HCT116 (cell line): ENCODE results near the gene UPB1. TPM values are rescaled to one million over a fixed set of nuclear protein-coding genes. Genes with fewer than 3 reads are reported as not detected.

ENCODE experiments used
- ATAC-seq: fragments of 200-7000 bp; cut with Tn5 transposase; 2 replicates; pipeline ENCODE4 v1.9.1; 2020; ENCODE audit warnings: mild to moderate bottlenecking, moderate library complexity
- BruUV-seq: library from RNA; stranded (reverse); fragments of 400-500 nt; replicated peaks from 2 replicates; lab custom pipeline; 2021; lab: Mats Ljungman, UMichigan
- CTCF ChIA-PET: fragments of 300-600 bp; sonication (Branson Sonifier 250); formaldehyde crosslinking; loops from one replicate; lab custom pipeline; 2021; ENCODE audit warnings: antibody characterized with exemption; lab: Charles Lee
- POLR2A ChIA-PET: fragments of 300-600, 350-600 bp; sonication (Branson Sonifier 250); formaldehyde crosslinking; loops from one replicate; lab custom pipeline; 2021; ENCODE audit warnings: antibody characterized with exemption; lab: Charles Lee
- RAD21 ChIA-PET, 2 experiments: fragments of 300-600 bp; sonication (Branson Sonifier 250); formaldehyde crosslinking; loops; one replicate each; lab custom pipeline; 2023; ENCODE audit warnings: low total read pairs in 2 of 2; ENCODE audit not compliant: uncharacterized antibody in 2 of 2, unreplicated experiment in 2 of 2, low non-redundant PET in 1 of 2; lab: Charles Lee
- DNase-seq: peaks from one replicate; pipeline ENCODE4 v3.0.0-alpha.2; 2010; ENCODE audit warnings: low read depth, low spot score
- H2AFZ ChIP-seq: fragments of 200-600 bp; shearing (Covaris generic), sonication (generic); 2 replicates; pipeline ENCODE4 v1.6.1; 2017; ENCODE audit warnings: low read depth, mixed run types, mixed read lengths, antibody characterized with exemption, low read length; ENCODE audit not compliant: poor library complexity, severe bottlenecking
- H3K27ac ChIP-seq: 2 replicates; pipeline ENCODE4 v1.5.1; 2012; ENCODE audit warnings: low read depth, low read length
- H3K27me3 ChIP-seq: fragments of 200-600 bp; sonication (generic); 2 replicates; pipeline ENCODE4 v1.6.1; 2016; ENCODE audit warnings: mixed run types, low read length, mixed read lengths; ENCODE audit not compliant: insufficient read depth
- H3K36me3 ChIP-seq, 2 experiments: fragments of 200-500 bp in 1 of 2; fragments of 200-600 bp in 1 of 2; sonication (Bioruptor generic) in 1 of 2; sonication (generic) in 1 of 2; 2 replicates each; pipeline versions ENCODE4 v1.5.1 to v1.6.1; 2014 to 2016; ENCODE audit warnings: low read length in 2 of 2, inconsistent platforms in 1 of 2, mixed read lengths in 1 of 2, mixed run types in 1 of 2; ENCODE audit not compliant: insufficient read depth in 2 of 2, control insufficient read depth in 1 of 2
- H3K4me1 ChIP-seq, 2 experiments: fragments of 200-600 bp in 1 of 2; sonication (generic) in 1 of 2; 2 replicates each; pipeline versions ENCODE4 v1.5.1 to v1.6.1; 2012 to 2017; ENCODE audit warnings: low read length in 2 of 2, inconsistent platforms in 1 of 2, mild to moderate bottlenecking in 1 of 2, mixed read lengths in 1 of 2, mixed run types in 1 of 2, moderate library complexity in 1 of 2; ENCODE audit not compliant: insufficient read depth in 2 of 2, control insufficient read depth in 1 of 2
- H3K4me2 ChIP-seq: fragments of 200-600 bp; sonication (generic); 2 replicates; pipeline ENCODE4 v1.6.1; 2017; ENCODE audit warnings: mixed run types, low read length, mixed read lengths
- H3K4me3 ChIP-seq, 2 experiments: fragments of 200-600 bp in 1 of 2; sonication (generic) in 1 of 2; replicated peaks in 1 of 2; 2 replicates each; pipeline ENCODE4 v1.5.1; 2011 to 2016; ENCODE audit warnings: low read length in 2 of 2, control low read depth in 1 of 2, low read depth in 1 of 2, mild to moderate bottlenecking in 1 of 2, mixed read lengths in 1 of 2, mixed run types in 1 of 2
- H3K79me2 ChIP-seq: fragments of 200-600 bp; sonication (generic); 2 replicates; pipeline ENCODE4 v1.6.1; 2017; ENCODE audit warnings: mild to moderate bottlenecking, mixed run types, low read length, moderate library complexity, mixed read lengths; ENCODE audit not compliant: insufficient read depth
- H3K9ac ChIP-seq: fragments of 200-600 bp; sonication (generic); 2 replicates; pipeline ENCODE4 v1.6.1; 2016; ENCODE audit warnings: low read length, mixed read lengths
- H3K9me2 ChIP-seq: fragments of 200-600 bp; sonication (generic), shearing (Covaris generic); 2 replicates; pipeline ENCODE4 v1.6.1; 2017; ENCODE audit warnings: mixed run types, mild to moderate bottlenecking, moderate library complexity; ENCODE audit not compliant: insufficient read depth
- H3K9me3 ChIP-seq, 2 experiments: fragments of 200-500 bp in 1 of 2; fragments of 200-600 bp in 1 of 2; sonication (Bioruptor generic) in 1 of 2; sonication (generic) in 1 of 2; 2 replicates each; pipeline ENCODE4 v1.6.1; 2014 to 2017; ENCODE audit warnings: low read length in 2 of 2, mixed read lengths in 2 of 2, inconsistent platforms in 1 of 2, low read depth in 1 of 2, mild to moderate bottlenecking in 1 of 2, mixed run types in 1 of 2, moderate library complexity in 1 of 2; ENCODE audit not compliant: control insufficient read depth in 1 of 2, insufficient read depth in 1 of 2
- H4K20me1 ChIP-seq: fragments of 200-600 bp; sonication (generic), shearing (Covaris generic); 2 replicates; pipeline ENCODE4 v1.6.1; 2017; ENCODE audit warnings: mixed run types, mild to moderate bottlenecking, moderate library complexity; ENCODE audit not compliant: insufficient read depth
- ATF3 ChIP-seq: IDR thresholded peaks from 2 replicates; pipeline ENCODE4 v1.6.1; 2012
- EGR1 ChIP-seq: IDR thresholded peaks from 2 replicates; pipeline ENCODE4 v1.6.1; 2012; ENCODE audit warnings: low read depth
- ELF1 ChIP-seq: IDR thresholded peaks from 2 replicates; pipeline ENCODE4 v1.6.1; 2012; ENCODE audit warnings: low read depth, borderline replicate concordance
- EZH2phosphoT487 ChIP-seq: fragments of 200-600 bp; IDR thresholded peaks from 2 replicates; pipeline ENCODE4 v1.6.1; 2018; ENCODE audit warnings: antibody characterized with exemption, borderline replicate concordance
- FOSL1 ChIP-seq: IDR thresholded peaks from 2 replicates; pipeline ENCODE4 v1.6.1; 2012; ENCODE audit warnings: low read depth
- JUND ChIP-seq: IDR thresholded peaks from 2 replicates; pipeline ENCODE4 v1.6.1; 2012
- POLR2A ChIP-seq: IDR thresholded peaks from 2 replicates; pipeline ENCODE4 v1.7.0; 2011; ENCODE audit warnings: borderline replicate concordance; ENCODE audit not compliant: insufficient read depth, insufficient read length; ENCODE audit errors: extremely low read depth
- RAD21 ChIP-seq: IDR thresholded peaks from 2 replicates; pipeline ENCODE4 v1.6.1; 2012; ENCODE audit warnings: low read depth, mild to moderate bottlenecking
- SIN3A ChIP-seq: IDR thresholded peaks from 2 replicates; pipeline ENCODE4 v1.6.1; 2012; ENCODE audit warnings: low read depth
- SRF ChIP-seq: IDR thresholded peaks from 2 replicates; pipeline ENCODE4 v1.6.1; 2012; ENCODE audit warnings: low read depth
- TCF7L2 ChIP-seq: IDR thresholded peaks from 2 replicates; pipeline ENCODE4 v1.7.0; 2011; ENCODE audit warnings: borderline replicate concordance, inconsistent platforms; ENCODE audit not compliant: insufficient read depth, insufficient read length; ENCODE audit errors: extremely low read depth
- YY1 ChIP-seq: IDR thresholded peaks from 2 replicates; pipeline ENCODE4 v1.6.1; 2011; ENCODE audit warnings: low read length, low read depth, moderate library complexity, mild to moderate bottlenecking; ENCODE audit not compliant: insufficient replicate concordance; ENCODE audit errors: extremely low read depth
- ZFX ChIP-seq: fragments of 450-650 bp; IDR thresholded peaks from 2 replicates; pipeline ENCODE4 v1.6.1; 2017
- intact Hi-C: fragments of 100-400 bp; cut with micrococcal nuclease; formaldehyde crosslinking; loops from 2 replicates; pipeline ENCODE4 v1.10.0; 2022
- total RNA-seq: library from RNA; stranded (reverse); gene quantifications from one replicate; pipeline ENCODE4 v1.2.1, GENCODE V29; 2021; ENCODE audit not compliant: unreplicated experiment
- TF ChIP-seq, protein P1 (sequence below), 3 experiments: fragments of 200-600 bp in 1 of 3; sonication (generic) in 1 of 3; IDR thresholded peaks in 2 of 3; conservative IDR thresholded peaks in 1 of 3; 2 replicates each; pipeline ENCODE4 v1.5.1; 2012 to 2017; ENCODE audit warnings: low read depth in 2 of 3, low read length in 2 of 3, antibody characterized with exemption in 1 of 3, borderline replicate concordance in 1 of 3, control low read depth in 1 of 3, mild to moderate bottlenecking in 1 of 3, mixed read lengths in 1 of 3, mixed run types in 1 of 3, moderate library complexity in 1 of 3; ENCODE audit not compliant: insufficient read depth in 1 of 3
- TF ChIP-seq, protein P2 (sequence below): IDR thresholded peaks from 2 replicates; pipeline ENCODE4 v1.6.1; 2012
- TF ChIP-seq, protein P3 (sequence below): IDR thresholded peaks from 2 replicates; pipeline ENCODE4 v1.6.1; 2012; ENCODE audit warnings: low read depth

Gene UPB1
- total RNA-seq, 1 experiment from 2014 or later = 0.27 TPM

- TF ChIP-seq, protein P1, sequence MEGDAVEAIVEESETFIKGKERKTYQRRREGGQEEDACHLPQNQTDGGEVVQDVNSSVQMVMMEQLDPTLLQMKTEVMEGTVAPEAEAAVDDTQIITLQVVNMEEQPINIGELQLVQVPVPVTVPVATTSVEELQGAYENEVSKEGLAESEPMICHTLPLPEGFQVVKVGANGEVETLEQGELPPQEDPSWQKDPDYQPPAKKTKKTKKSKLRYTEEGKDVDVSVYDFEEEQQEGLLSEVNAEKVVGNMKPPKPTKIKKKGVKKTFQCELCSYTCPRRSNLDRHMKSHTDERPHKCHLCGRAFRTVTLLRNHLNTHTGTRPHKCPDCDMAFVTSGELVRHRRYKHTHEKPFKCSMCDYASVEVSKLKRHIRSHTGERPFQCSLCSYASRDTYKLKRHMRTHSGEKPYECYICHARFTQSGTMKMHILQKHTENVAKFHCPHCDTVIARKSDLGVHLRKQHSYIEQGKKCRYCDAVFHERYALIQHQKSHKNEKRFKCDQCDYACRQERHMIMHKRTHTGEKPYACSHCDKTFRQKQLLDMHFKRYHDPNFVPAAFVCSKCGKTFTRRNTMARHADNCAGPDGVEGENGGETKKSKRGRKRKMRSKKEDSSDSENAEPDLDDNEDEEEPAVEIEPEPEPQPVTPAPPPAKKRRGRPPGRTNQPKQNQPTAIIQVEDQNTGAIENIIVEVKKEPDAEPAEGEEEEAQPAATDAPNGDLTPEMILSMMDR (IDR thresholded peaks at IDR 0.05 in 2 of 3, conservative IDR thresholded peaks at IDR 0.05 in 1 of 3; ENCODE audit: borderline replicate concordance in 1 of 3, insufficient read depth in 1 of 3, low read depth in 2 of 3, low read length in 2 of 3) = no peak
- TF ChIP-seq YY1 = no peak
- no peak for TF ChIP-seq ELF1
- TF ChIP-seq FOSL1 = no peak
- no peak for TF ChIP-seq SIN3A
- no peak for TF ChIP-seq EZH2phosphoT487
- no peak for TF ChIP-seq ATF3
These were observed 3.7 kb downstream of the UPB1 start (continued) for GRCh38 chr22:24498824-24499223.

- Histone ChIP-seq H3K27me3 (no peaks in the 10 kb centered on the region), H3K9me3 (no peaks in the 10 kb centered on the region), H3K79me2 (no peaks in the 10 kb centered on the region), H3K4me2 (no peak overlapping the region), H3K9me2 (no peaks in the 10 kb centered on the region), H3K27ac (no peak overlapping the region), H3K36me3 (no peaks in the 10 kb centered on the region), H2AFZ (no peak overlapping the region), H3K9ac (no peak overlapping the region), H3K4me3 (no peak overlapping the region), H3K4me1 (no peaks in the 10 kb centered on the region), H4K20me1 (no peaks in the 10 kb centered on the region)
- DNase-seq (no peak), ATAC-seq (no peak)
- TF ChIP-seq, protein P2, sequence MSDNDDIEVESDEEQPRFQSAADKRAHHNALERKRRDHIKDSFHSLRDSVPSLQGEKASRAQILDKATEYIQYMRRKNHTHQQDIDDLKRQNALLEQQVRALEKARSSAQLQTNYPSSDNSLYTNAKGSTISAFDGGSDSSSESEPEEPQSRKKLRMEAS = no peak
- TF ChIP-seq EZH2phosphoT487 (no peak), YY1 (no peak), TCF7L2 (no peak), FOSL1 (no peak), EGR1 (no peak), POLR2A (no peak), JUND (no peak), SRF (no peak), ZFX (no peak), SIN3A (no peak), RAD21 (no peak)
- TF ChIP-seq, protein P3, sequence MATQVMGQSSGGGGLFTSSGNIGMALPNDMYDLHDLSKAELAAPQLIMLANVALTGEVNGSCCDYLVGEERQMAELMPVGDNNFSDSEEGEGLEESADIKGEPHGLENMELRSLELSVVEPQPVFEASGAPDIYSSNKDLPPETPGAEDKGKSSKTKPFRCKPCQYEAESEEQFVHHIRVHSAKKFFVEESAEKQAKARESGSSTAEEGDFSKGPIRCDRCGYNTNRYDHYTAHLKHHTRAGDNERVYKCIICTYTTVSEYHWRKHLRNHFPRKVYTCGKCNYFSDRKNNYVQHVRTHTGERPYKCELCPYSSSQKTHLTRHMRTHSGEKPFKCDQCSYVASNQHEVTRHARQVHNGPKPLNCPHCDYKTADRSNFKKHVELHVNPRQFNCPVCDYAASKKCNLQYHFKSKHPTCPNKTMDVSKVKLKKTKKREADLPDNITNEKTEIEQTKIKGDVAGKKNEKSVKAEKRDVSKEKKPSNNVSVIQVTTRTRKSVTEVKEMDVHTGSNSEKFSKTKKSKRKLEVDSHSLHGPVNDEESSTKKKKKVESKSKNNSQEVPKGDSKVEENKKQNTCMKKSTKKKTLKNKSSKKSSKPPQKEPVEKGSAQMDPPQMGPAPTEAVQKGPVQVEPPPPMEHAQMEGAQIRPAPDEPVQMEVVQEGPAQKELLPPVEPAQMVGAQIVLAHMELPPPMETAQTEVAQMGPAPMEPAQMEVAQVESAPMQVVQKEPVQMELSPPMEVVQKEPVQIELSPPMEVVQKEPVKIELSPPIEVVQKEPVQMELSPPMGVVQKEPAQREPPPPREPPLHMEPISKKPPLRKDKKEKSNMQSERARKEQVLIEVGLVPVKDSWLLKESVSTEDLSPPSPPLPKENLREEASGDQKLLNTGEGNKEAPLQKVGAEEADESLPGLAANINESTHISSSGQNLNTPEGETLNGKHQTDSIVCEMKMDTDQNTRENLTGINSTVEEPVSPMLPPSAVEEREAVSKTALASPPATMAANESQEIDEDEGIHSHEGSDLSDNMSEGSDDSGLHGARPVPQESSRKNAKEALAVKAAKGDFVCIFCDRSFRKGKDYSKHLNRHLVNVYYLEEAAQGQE = no peak
- intact Hi-C loops = no loop called here
- CTCF ChIA-PET = no interaction called here
- POLR2A ChIA-PET = no interaction called here
- no TSS peak for BruUV-seq
- RAD21 ChIA-PET = interaction anchor here (0.5 to 0.6 kb wide), 2 partner anchors 10 to 66 kb away, joined by 3 read pairs; no protein-coding TSS in a partner anchor
These were observed 4.7 kb downstream of the UPB1 start for GRCh38 chr22:24499706-24500276.
